SH-SY5Y (cell line): ENCODE data around the gene STAB1.

Experiments
- GATA2 ChIP-seq: IDR thresholded peaks from 2 replicates; pipeline ENCODE4 v1.6.1; 2011; ENCODE audit warnings: mild to moderate bottlenecking, low read depth, low read length
- GATA3 ChIP-seq: IDR thresholded peaks from 2 replicates; pipeline ENCODE4 v1.6.1; 2011; ENCODE audit warnings: low read depth, mild to moderate bottlenecking, low read length, moderate library complexity

STAB1 gene

GRCh38 chr3:52517796-52518722, 22.9 kb downstream of the STAB1 start:
- TF ChIP-seq GATA3: no peak

GRCh38 chr3:52518723-52519444, 23.7 kb downstream of the STAB1 start:
- no peak for TF ChIP-seq GATA2
- no peak for TF ChIP-seq GATA3

GRCh38 chr3:52519445-52520140, 24.5 kb downstream of the STAB1 start:
- TF ChIP-seq GATA2: no peak
- no peak for TF ChIP-seq GATA3

GRCh38 chr3:52520141-52520667, 25.1 kb downstream of the STAB1 start:
- TF ChIP-seq GATA2 (no peak), GATA3 (no peak)

- TF ChIP-seq GATA2 (no peak), GATA3 (no peak)
Measured at GRCh38 chr3:52520716-52521487, 25.8 kb downstream of the STAB1 start.

- TF ChIP-seq GATA3 (no peak), GATA2 (no peak)
Measured at GRCh38 chr3:52521488-52521824, 26.3 kb downstream of the STAB1 start.

- no peak for TF ChIP-seq GATA2
- TF ChIP-seq GATA3: no peak
Measured at GRCh38 chr3:52521881-52522650, 26.9 kb downstream of the STAB1 start.

- no peak for TF ChIP-seq GATA3
- no peak for TF ChIP-seq GATA2
Measured at GRCh38 chr3:52522651-52523251, 27.6 kb downstream of the STAB1 start.

GRCh38 chr3:52523386-52524257, 28.5 kb downstream of the STAB1 start:
- no peak for TF ChIP-seq GATA2

GRCh38 chr3:52524258-52524751, 29.2 kb downstream of the STAB1 start:
- no peak for TF ChIP-seq GATA2
- no peak for TF ChIP-seq GATA3
